Pericardium fibroblast (primary cell): ENCODE results near the gene SFR1. TPM values are rescaled to one million over a fixed set of nuclear protein-coding genes. Genes with fewer than 3 reads are reported as not detected.

Experiments used
- total RNA-seq: library from RNA; depleted of rRNA; stranded (reverse); fragments of >200 nt; gene quantifications from 2 replicates; pipeline ENCODE4 v1.2.3, GENCODE V29; 2015

The SFR1 gene
- 4.1 and 4.4 TPM in 2 replicates for total RNA-seq

GRCh38 chr10:104121485-104122224 is at the start of gene SFR1:
TSS of gene SFR1 (plus strand) at chr10:104122171. CDS start at chr10:104122184, 13 bp downstream.

GRCh38 chr10:104085801-104086400 is 36.1 kb upstream of the SFR1 start, which contains the start of gene COL17A1:
TSS of gene COL17A1 (minus strand) at chr10:104085880. CDS start at chr10:104080673, 5,207 bp downstream.

Other genes starting within 250 kb of the SFR1 start
- gene STN1, start 204.0 kb upstream of the SFR1 start, total RNA-seq, result 17.9 and 18.7 TPM in 2 replicates
- 23.8 and 34.3 TPM in 2 replicates for gene SLK, start 155.0 kb upstream of the SFR1 start, total RNA-seq
- gene COL17A1, start 36.3 kb upstream of the SFR1 start, total RNA-seq, result 0.23 TPM in 1 of 2 replicates, not detected in the other
- 0.12 TPM in 1 of 2 replicates, not detected in the other for gene CFAP43, start 110.2 kb downstream of the SFR1 start, total RNA-seq
- 99.4 and 100 TPM in 2 replicates for gene GSTO1, start 132.7 kb downstream of the SFR1 start, total RNA-seq
- gene GSTO2, start 147.0 kb downstream of the SFR1 start, total RNA-seq, result 0.23 and 0.51 TPM in 2 replicates
- gene ITPRIP, start 216.3 kb downstream of the SFR1 start, total RNA-seq, result 26.6 and 28.1 TPM in 2 replicates
- 0.23 and 0.26 TPM in 2 replicates for gene CFAP58, start 231.7 kb downstream of the SFR1 start, total RNA-seq